T-helper 17 cell (primary cell): ENCODE measurements around the gene L2HGDH. TPM values are rescaled to one million over a fixed set of nuclear protein-coding genes. Genes with fewer than 3 reads are reported as not detected.

Experiments
- ATAC-seq: fragments of 150-1000 bp; cut with Tn5 transposase; 2 replicates; pipeline ENCODE4 v1.10.0; 2021; ENCODE audit warnings: mild to moderate bottlenecking, moderate library complexity
- DNase-seq, 3 donors: peaks; one replicate each; pipeline versions ENCODE4 v3.0.0 to v3.0.0-alpha.2; 2020 to 2021
- H3K9me3 ChIP-seq: one replicate; pipeline ENCODE4 v1.7.0; 2013; ENCODE audit warnings: low read length, mild to moderate bottlenecking; ENCODE audit not compliant: control insufficient read depth, poor library complexity, severe bottlenecking
- H3K27ac Mint-ChIP-seq: one replicate; pipeline ENCODE4 v1.8.0; 2022; ENCODE audit warnings: mild to moderate bottlenecking, moderate library complexity, mixed read lengths
- H3K27me3 Mint-ChIP-seq: one replicate; pipeline ENCODE4 v1.8.0; 2022; ENCODE audit warnings: mixed read lengths
- H3K36me3 Mint-ChIP-seq: one replicate; pipeline ENCODE4 v1.8.0; 2022; ENCODE audit warnings: low read depth, mixed read lengths
- H3K4me1 Mint-ChIP-seq: one replicate; pipeline ENCODE4 v1.8.0; 2022; ENCODE audit warnings: mild to moderate bottlenecking, mixed read lengths
- H3K4me3 Mint-ChIP-seq: one replicate; pipeline ENCODE4 v1.8.0; 2022; ENCODE audit warnings: mild to moderate bottlenecking, moderate library complexity, mixed read lengths
- total RNA-seq, 4 donors: library from RNA in 2 of 4; stranded (reverse) in 2 of 4; gene quantifications; one replicate each; pipeline ENCODE4 v1.2.3 and lab custom pipeline; 2022 to 2026

Gene L2HGDH
- total RNA-seq, 2 donors from 2014 or later, result 1.8 to 4.1 TPM

DNA sequence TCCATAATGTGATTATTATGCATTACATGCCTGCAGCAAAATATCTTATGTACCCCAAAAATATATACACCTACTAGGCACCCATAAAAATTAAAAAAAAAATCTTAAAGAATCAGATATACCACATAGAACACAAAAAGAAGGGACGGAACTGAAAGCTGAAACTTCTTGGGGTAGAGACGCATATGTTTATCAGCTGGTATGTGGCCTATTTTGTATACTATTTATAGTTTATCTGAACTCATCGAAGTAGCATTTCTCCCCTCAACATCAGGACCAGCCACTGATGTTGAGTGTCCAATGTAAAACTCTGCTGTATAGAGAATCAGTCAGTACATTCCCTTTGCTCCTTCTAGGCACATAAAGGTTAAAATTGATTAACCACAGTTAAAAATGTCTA lies 57.8 kb downstream of the L2HGDH start:
- Mint-ChIP-seq H3K4me1 (no peaks in the 10 kb centered on the region), H3K27me3 (no peaks in the 10 kb centered on the region), H3K27ac (no peak overlapping the region), H3K36me3 (peaks cover 2% of the 10 kb centered on the region), H3K4me3 (no peak overlapping the region)
- H3K9me3 ChIP-seq, result no peaks in the 10 kb centered on the region
- DNase-seq, result no peak
- no peak for ATAC-seq

DNA sequence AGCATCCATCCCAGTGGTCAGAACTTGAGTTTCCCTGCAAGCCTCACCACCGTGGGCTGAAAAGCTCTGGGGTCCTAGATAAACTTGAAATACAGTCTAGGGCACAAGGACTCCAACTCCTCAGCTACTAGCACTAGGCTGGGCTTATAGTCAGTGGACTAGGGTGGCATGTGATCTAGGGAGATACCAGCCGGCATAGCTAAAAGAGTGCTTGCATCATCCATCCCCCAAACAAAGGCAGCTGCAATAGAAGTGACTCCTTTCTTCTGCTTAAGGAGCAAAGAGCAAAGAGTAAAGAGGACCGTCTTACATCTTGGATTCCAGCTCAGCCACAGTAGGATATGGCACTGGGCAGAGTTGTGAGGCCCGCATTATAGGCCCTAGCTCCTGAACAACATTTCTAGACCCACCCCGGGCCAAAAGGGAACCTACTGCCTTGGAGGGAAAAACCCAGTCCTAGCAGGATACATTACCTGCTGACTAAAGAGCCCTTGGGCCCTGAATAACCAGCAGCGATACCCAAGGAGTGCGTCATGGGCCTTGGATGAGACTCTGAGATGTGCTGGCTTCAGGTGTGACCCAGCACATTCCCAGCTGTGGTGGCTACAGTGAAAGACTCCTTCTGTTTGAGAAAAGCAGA lies 62.8 kb downstream of the L2HGDH start:
- H3K4me3 Mint-ChIP-seq, result no peak overlapping the region
- H3K27me3 Mint-ChIP-seq, result no peaks in the 10 kb centered on the region
- DNase-seq (no peak), ATAC-seq (no peak)
- peaks cover 2% of the 10 kb centered on the region for H3K36me3 Mint-ChIP-seq
- no peak overlapping the region for H3K27ac Mint-ChIP-seq
- H3K9me3 ChIP-seq, result no peaks in the 10 kb centered on the region
- no peaks in the 10 kb centered on the region for H3K4me1 Mint-ChIP-seq

DNA sequence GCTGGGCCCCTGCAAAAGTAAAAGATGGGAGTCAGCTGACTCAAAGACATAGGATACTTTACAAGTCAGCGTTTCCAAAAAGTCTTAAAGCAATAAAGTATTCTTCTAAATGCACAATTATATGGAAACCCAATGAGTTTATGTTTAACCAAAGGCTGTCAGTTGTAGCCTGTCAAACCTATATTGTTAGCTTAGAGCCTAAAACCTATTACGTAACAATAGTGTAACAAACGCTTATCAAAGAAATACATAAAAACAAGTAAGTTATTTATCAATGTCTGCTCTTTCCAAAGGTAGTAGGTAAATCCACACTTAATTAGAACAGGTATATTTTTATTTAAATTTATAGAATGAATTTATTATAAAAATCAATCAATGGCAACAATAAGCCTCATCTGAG lies 64.8 kb downstream of the L2HGDH start:
- DNase-seq (no peak), ATAC-seq (no peak)
- no peak overlapping the region for H3K4me3 Mint-ChIP-seq
- H3K36me3 Mint-ChIP-seq, result peaks cover 2% of the 10 kb centered on the region
- H3K4me1 Mint-ChIP-seq, result no peaks in the 10 kb centered on the region
- H3K27ac Mint-ChIP-seq, result no peak overlapping the region
- no peaks in the 10 kb centered on the region for H3K27me3 Mint-ChIP-seq
- H3K9me3 ChIP-seq, result no peaks in the 10 kb centered on the region

DNA sequence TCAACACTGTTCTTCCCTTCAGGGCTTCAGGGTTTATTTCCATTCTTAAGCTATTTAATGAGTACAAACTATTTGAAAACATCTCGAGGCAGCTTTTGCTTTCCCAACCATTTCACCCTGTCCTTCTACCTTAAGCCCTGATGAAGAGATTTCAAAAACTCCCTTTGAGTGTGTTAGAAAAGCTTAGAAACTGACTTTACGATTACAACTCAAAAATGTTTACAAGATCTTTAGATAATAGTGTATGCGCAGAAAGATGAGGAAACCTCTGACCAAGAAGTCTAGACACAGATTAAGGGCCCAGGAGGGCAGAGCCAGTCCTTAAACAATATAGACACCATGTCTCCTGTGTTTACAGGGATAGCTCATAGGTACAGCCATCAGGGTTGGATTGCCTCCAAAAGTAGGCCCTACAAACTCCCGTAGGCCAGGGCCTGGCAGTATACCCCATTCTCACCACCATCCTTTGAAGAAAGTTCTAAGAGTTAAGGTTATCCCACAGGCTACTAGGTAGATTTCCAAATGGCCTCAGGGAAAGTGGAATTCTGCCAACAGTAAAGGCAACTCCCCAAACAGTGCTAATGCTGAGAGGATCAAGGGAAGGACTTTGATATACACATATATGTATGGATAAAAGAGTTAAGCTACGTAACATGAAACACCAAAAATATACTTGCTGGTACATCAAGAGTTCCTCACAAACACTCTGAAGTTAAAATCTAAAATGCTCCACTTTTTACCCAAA lies 69.3 kb downstream of the L2HGDH start:
- Mint-ChIP-seq H3K27ac (no peak overlapping the region), H3K4me3 (no peak overlapping the region)
- ATAC-seq, result no peak

DNA sequence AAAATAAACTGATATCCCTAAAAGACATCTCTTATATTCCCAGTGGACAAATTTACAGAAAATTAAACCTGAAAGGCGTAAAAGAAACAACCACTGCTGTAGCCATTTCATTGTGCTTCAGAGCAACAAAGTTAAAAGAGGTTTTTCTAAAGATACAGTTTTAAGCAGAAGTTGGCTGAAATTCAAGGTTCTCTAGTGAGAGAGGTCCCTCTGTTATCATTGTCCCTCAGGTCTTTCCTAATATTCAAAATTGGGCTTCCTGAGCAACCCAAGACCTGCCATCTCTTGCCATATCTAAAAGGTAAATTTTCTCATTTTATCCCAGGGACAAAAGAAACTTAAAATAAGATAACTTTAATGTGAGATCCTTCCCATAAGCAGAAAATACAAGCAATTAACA lies 69.9 kb downstream of the L2HGDH start:
- DNase-seq (no peak), ATAC-seq (no peak)
- no peak overlapping the region for H3K27ac Mint-ChIP-seq
- no peaks in the 10 kb centered on the region for H3K9me3 ChIP-seq
- no peaks in the 10 kb centered on the region for H3K4me1 Mint-ChIP-seq
- no peak overlapping the region for H3K4me3 Mint-ChIP-seq
- no peaks in the 10 kb centered on the region for H3K36me3 Mint-ChIP-seq
- H3K27me3 Mint-ChIP-seq, result no peaks in the 10 kb centered on the region

More for the DNA sequence above, 69.3 kb downstream of the L2HGDH start:
- DNase-seq, result no peak
- Mint-ChIP-seq H3K36me3 (no peaks in the 10 kb centered on the region), H3K4me1 (no peaks in the 10 kb centered on the region), H3K27me3 (no peaks in the 10 kb centered on the region)
- H3K9me3 ChIP-seq, result no peaks in the 10 kb centered on the region

DNA sequence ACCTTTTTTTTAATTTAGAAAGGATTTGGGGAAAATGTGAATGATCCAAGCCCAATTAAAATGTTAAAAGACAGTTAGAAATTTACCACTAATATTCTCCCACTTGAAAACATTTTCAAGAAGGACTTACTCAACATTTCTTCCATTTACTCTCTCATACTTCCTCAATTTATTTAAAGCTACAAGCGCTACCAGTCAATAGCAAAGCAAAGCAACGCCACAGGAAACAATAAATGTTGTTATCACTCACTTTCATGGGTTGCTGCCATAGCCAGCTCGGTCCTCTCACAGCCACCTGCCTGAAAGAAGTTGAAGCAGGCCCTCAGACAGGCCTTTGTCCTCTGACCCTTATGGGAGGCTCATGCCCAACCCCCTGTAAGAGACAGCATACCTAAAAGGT lies 74.6 kb downstream of the L2HGDH start:
- no peaks in the 10 kb centered on the region for H3K9me3 ChIP-seq
- no peak overlapping the region for H3K4me3 Mint-ChIP-seq
- no peaks in the 10 kb centered on the region for H3K36me3 Mint-ChIP-seq
- H3K27me3 Mint-ChIP-seq, result no peaks in the 10 kb centered on the region
- no peak for ATAC-seq
- H3K27ac Mint-ChIP-seq, result no peak overlapping the region
- no peak for DNase-seq
- peaks cover 2% of the 10 kb centered on the region for H3K4me1 Mint-ChIP-seq

DNA sequence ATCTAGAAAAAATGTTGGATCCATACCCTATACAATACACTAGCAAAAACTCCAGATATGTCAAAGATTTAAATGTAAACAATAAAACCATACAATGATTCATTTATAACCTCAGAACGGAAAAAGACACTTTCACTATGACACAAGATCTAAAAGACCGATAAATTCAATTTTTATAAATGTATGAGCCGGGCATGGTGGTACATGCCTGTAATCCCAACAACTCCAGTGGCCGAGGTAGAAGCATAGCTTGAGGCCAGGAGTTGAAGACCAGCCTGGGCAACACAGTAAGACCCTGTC lies 78.1 kb downstream of the L2HGDH start:
- no peaks in the 10 kb centered on the region for H3K27me3 Mint-ChIP-seq
- peak overlapping the region; percentile 89 for H3K27ac Mint-ChIP-seq
- no peaks in the 10 kb centered on the region for H3K9me3 ChIP-seq
- DNase-seq (no peak), ATAC-seq (no peak)
- H3K4me1 Mint-ChIP-seq, result peaks cover 16% of the 10 kb centered on the region
- H3K4me3 Mint-ChIP-seq, result peak overlapping the region; percentile 84
- no peaks in the 10 kb centered on the region for H3K36me3 Mint-ChIP-seq

DNA sequence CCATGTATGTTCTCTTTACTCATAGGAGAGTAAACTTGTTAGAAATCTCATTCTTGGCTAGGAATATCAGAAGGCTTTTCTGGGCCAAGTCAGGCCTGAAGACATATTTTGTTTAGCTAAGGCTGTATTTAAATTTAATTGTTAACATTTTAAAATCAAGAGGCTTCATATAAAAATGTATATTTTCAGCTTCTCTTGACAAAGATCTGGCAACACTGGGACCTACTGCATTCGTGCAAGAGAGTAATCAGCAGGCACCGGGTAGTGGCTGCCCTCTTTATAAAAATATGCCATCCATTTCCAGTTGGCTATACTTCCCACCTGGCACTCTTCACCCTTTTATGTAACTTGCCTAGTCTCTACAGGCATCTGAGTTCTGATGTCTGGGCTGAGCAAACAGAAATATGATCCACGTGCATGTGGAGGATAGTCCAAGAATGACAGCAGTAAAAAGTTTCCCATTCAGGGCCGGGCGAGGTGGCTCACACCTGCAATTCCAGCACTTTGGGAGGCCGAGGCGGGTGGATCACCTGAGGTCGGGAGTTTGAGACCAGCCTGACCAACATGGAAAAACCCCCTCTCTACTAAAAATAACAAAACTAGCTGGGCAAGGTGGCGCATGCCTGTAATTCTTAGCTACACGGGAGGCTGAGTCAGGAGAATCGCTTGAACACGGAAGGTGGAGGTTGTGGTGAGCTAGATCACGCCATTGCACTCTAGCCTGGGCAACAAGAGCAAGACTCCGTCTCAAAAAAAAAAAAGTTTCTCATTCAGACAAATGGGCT lies 78.7 kb downstream of the L2HGDH start:
- Mint-ChIP-seq H3K4me1 (peaks cover 16% of the 10 kb centered on the region), H3K27me3 (no peaks in the 10 kb centered on the region), H3K27ac (peak overlapping the region; percentile 89), H3K4me3 (peak overlapping the region; percentile 84), H3K36me3 (no peaks in the 10 kb centered on the region)
- H3K9me3 ChIP-seq, result no peaks in the 10 kb centered on the region
- ATAC-seq (no peak), DNase-seq (no peak)

DNA sequence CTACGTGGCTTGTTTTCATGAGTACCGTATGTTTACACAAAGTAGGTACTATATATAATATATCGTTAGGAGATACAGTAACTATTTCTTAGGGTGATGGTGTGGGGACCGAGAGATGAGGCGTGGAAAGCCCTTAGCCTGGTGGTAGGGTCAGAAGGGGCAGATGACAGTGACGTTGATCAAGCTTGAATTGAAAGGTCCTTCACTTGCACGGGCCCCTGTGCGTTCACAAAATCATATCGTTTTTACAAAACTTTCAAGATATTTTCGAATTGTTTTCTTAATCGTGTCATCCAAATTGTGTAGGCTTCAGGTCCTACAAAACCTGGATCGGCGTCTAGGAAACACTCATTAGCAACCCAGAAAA lies 79.8 kb downstream of the L2HGDH start:
- no peaks in the 10 kb centered on the region for H3K36me3 Mint-ChIP-seq
- peak overlapping the region; percentile 89 for H3K27ac Mint-ChIP-seq
- no peaks in the 10 kb centered on the region for H3K9me3 ChIP-seq
- DNase-seq, result no peak
- H3K4me3 Mint-ChIP-seq, result peak overlapping the region; percentile 85
- H3K4me1 Mint-ChIP-seq, result peaks cover 19% of the 10 kb centered on the region
- ATAC-seq, result no peak
- H3K27me3 Mint-ChIP-seq, result no peaks in the 10 kb centered on the region

DNA sequence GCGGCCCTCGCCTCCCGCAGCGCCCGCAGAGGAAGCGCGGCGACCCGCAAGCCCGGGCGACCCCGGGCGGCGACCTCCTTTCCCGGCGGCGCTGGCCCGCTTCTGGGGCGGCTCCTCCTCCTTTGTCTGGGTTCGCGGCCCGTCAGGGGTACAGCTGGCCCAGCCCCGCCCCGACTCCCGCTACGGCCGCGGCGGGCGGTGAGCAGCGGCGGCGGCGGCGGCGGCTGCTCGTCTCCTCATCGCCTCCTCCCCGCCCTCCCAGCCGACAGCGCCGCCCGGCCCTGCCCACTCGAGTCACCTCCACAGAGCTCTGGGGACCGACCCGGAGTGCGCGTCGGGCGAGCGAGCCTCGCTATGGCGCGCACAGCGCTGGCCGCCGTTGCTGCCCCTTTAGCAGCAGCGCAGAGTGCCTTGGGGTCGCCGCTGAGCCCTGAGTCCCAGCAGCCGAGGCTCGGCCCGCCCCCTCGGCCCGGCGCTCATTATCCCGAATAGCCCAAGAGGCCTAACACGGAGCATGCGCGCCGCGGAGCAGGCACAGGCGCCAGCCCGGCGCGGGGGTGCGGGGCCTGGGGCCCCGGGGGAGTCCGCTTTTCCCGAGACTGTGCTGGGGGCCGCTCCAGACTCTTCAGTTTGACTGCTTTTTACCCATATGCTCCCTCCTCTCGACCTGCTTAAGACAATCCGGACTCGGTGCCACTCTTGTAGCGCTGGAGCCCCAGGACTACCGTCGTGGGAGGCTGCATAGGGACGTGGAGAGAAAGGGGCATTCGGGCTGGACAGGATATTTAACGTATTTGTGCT lies 80.4 kb downstream of the L2HGDH start, which contains the start of gene SOS2:
Gene SOS2 (minus strand): TSS at position 104 of the 801 bp plus-strand sequence. CDS start 295 bp downstream, outside the sequence.
- ATAC-seq, result peak; percentile 88

DNA sequence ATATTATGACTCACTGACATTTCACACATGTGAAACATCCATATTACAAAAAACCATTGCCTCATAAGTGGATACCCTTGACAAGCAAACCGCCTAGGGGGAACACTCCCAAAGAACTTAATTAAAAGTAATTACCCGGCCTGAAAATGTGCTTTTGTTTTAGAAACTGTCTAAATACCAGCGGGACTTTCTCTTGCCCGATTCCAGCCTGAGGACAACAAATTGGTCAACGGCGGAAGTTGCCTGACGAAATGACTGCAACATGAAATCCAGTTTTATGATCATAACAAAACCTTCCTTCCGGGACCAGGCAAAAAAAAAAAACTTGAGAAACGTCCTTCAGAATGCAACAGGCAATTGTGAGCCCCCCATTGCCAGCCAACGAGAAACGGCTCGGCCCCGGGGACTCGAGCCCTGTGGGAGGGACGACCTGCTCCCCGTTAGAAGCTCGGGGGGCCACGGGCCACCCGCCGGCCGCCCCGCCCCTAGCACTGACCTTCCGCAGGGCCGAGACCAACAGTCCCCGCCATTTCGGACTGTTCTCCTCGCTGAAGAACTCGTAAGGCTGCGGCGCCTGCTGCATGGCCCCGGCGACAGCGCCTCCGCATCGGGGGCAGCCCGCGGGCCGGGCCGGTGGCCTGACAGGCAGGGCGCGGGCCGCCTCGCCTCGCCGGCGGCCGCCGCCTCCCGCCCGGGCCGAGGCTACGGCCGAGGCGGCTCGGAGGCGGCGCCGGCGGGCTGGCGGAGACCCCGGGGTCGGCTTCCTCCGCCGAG lies 81.1 kb downstream of the L2HGDH start:
- Mint-ChIP-seq H3K36me3 (no peaks in the 10 kb centered on the region), H3K27me3 (no peaks in the 10 kb centered on the region), H3K4me1 (peaks cover 29% of the 10 kb centered on the region), H3K4me3 (peak overlapping the region; percentile 93), H3K27ac (peak overlapping the region; percentile 92)
- ATAC-seq (peak; percentile 8), DNase-seq (peak in 1 of 3 donors; percentile 5)
- no peaks in the 10 kb centered on the region for H3K9me3 ChIP-seq

More for the DNA sequence above, 80.4 kb downstream of the L2HGDH start, which contains the start of gene SOS2:
- peak within 1 kb of the TSS; percentile 93 for H3K4me3 Mint-ChIP-seq
- H3K27me3 Mint-ChIP-seq, result no peaks in the 10 kb centered on the region
- no peaks in the 10 kb centered on the region for H3K36me3 Mint-ChIP-seq
- H3K4me1 Mint-ChIP-seq, result peaks cover 21% of the 10 kb centered on the region
- peak within 1 kb of the TSS; percentile 92 for H3K27ac Mint-ChIP-seq
- no peaks in the 10 kb centered on the region for H3K9me3 ChIP-seq
- peak; percentile 72 to 80 (median 77) for DNase-seq

DNA sequence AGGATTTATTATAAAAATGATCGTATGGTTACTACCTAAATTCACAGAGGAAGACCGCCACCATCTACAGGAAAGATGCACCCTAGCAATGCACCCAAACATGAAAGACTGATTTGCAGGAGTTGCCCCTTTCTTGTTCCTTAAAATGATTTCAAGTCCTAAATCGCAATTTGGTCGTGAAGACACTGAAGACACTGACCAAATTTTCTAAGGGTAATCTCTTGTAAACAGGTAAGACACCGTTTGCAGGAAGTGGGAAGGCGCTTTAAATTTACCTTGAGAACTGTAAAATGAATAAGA lies 81.7 kb downstream of the L2HGDH start:
- H3K4me1 Mint-ChIP-seq, result peaks cover 32% of the 10 kb centered on the region
- peak overlapping the region; percentile 92 for H3K27ac Mint-ChIP-seq
- H3K27me3 Mint-ChIP-seq, result no peaks in the 10 kb centered on the region
- no peaks in the 10 kb centered on the region for H3K9me3 ChIP-seq
- H3K36me3 Mint-ChIP-seq, result no peaks in the 10 kb centered on the region
- H3K4me3 Mint-ChIP-seq, result peak overlapping the region; percentile 93
- ATAC-seq (no peak), DNase-seq (no peak)
